ENCODE measurements around the gene KIF19.

KIF19 gene

DNA sequence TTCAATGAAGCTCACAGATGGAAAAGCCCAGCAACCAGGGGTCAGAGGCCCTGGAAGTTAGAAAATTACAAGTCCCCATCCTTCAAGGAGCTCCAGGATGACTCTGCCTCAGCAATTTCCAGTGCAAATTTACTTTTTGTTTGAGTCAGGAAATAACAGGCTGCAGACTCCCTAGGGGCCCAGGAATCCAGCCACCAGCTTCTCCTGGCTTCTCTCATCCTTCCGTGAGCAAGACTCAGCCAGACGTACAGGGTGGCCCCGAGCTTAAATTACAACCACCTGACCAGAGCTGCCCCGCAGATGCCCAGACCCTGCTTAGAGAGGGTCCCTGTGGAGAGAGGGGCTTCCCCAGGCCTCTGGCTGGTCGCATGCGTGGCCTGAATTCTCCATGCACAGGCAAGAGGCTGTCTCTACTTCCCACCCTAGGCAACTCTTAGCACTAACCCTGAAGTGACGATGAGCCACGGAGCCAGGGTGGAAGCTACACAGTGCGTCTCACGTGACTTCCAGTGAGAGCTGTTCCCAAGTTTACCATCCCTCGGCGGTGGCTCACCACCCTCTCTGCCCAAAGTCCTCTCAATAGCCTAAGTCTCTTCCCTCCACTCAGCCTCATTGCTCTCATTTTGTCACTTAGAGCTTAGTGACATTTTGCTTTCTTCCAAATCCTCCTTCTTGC is 68.4 kb downstream of the KIF19 start:
- no peaks in the 10 kb centered on the region for H3K36me3 ChIP-seq (ENCODE audit: low read length)
- H3K79me2 ChIP-seq (ENCODE audit: insufficient read depth, low read length), result no peaks in the 10 kb centered on the region
- no peaks in the 10 kb centered on the region for H3K9me2 ChIP-seq (replicated peaks; ENCODE audit: insufficient read depth, low read length)
- no peaks in the 10 kb centered on the region for H3K27me3 ChIP-seq (ENCODE audit: low read length)
- no peak overlapping the region for H3K4me2 ChIP-seq (ENCODE audit: low read depth, low read length, poor library complexity, severe bottlenecking)
- H2AFZ ChIP-seq (ENCODE audit: low read depth, low read length, severe bottlenecking), result no peak overlapping the region
- H3K9ac ChIP-seq (ENCODE audit: low read length), result no peak overlapping the region
- H4K20me1 ChIP-seq (ENCODE audit: low read depth, low read length), result no peaks in the 10 kb centered on the region
- H3K4me3 ChIP-seq (ENCODE audit: insufficient read depth, low read length, poor library complexity, severe bottlenecking), result no peak overlapping the region
- H3F3A ChIP-seq (ENCODE audit: insufficient read depth), result no peaks in the 10 kb centered on the region
- H3K9me3 ChIP-seq (ENCODE audit: insufficient read depth, low read length), result no peaks in the 10 kb centered on the region
- H3K27ac ChIP-seq (ENCODE audit: low read depth, low read length), result no peak overlapping the region
- TF ChIP-seq EZH2phosphoT487 (conservative IDR thresholded peaks at IDR 0.05; ENCODE audit: low read length) (no peak), CTCF (IDR thresholded peaks at IDR 0.05; ENCODE audit: insufficient read depth, low read length, poor library complexity, severe bottlenecking) (no peak)

GRCh38 chr17:74394977-74395376 is 69.0 kb downstream of the KIF19 start:
- Histone ChIP-seq H3K79me2 (ENCODE audit: insufficient read depth, low read length) (no peaks in the 10 kb centered on the region), H3F3A (ENCODE audit: insufficient read depth) (no peaks in the 10 kb centered on the region), H2AFZ (ENCODE audit: low read depth, low read length, severe bottlenecking) (no peak overlapping the region), H4K20me1 (ENCODE audit: low read depth, low read length) (no peaks in the 10 kb centered on the region), H3K4me2 (ENCODE audit: low read depth, low read length, poor library complexity, severe bottlenecking) (no peak overlapping the region), H3K36me3 (ENCODE audit: low read length) (no peaks in the 10 kb centered on the region), H3K27ac (ENCODE audit: low read depth, low read length) (no peak overlapping the region), H3K9ac (ENCODE audit: low read length) (no peak overlapping the region), H3K4me3 (ENCODE audit: insufficient read depth, low read length, poor library complexity, severe bottlenecking) (no peak overlapping the region), H3K27me3 (ENCODE audit: low read length) (no peaks in the 10 kb centered on the region), H3K9me2 (replicated peaks; ENCODE audit: insufficient read depth, low read length) (no peaks in the 10 kb centered on the region), H3K9me3 (ENCODE audit: insufficient read depth, low read length) (no peaks in the 10 kb centered on the region)
- TF ChIP-seq CTCF (IDR thresholded peaks at IDR 0.05; ENCODE audit: insufficient read depth, low read length, poor library complexity, severe bottlenecking), result no peak
- no peak for TF ChIP-seq EZH2phosphoT487 (conservative IDR thresholded peaks at IDR 0.05; ENCODE audit: low read length)

DNA sequence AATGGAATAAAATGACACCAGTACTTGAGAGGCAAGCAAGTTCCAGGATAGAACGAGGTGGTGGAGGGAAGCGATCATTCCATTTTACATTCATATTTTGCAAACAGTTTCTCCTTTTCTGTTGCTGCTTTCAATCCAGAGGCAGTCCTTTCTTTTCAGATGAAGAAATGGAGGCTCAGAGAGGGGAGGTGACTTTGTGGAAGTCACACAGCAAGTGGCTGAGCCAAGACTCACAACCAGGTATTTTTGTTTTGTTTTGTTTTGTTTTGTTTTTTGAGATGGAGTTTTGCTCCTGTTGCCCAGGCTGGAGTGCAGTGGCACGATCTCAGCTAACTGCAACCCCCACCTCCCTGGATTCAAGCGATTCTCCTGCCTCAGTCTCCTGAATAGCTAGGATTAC is 70.5 kb downstream of the KIF19 start:
- no peak overlapping the region for H2AFZ ChIP-seq (ENCODE audit: low read depth, low read length, severe bottlenecking)
- no peak overlapping the region for H3K27ac ChIP-seq (ENCODE audit: low read depth, low read length)
- H3K79me2 ChIP-seq (ENCODE audit: insufficient read depth, low read length), result no peaks in the 10 kb centered on the region
- H3K4me2 ChIP-seq (ENCODE audit: low read depth, low read length, poor library complexity, severe bottlenecking), result no peak overlapping the region
- H3K27me3 ChIP-seq (ENCODE audit: low read length), result no peaks in the 10 kb centered on the region
- H3K36me3 ChIP-seq (ENCODE audit: low read length), result no peaks in the 10 kb centered on the region
- H4K20me1 ChIP-seq (ENCODE audit: low read depth, low read length), result no peaks in the 10 kb centered on the region
- TF ChIP-seq CTCF (IDR thresholded peaks at IDR 0.05; ENCODE audit: insufficient read depth, low read length, poor library complexity, severe bottlenecking) (no peak), EZH2phosphoT487 (conservative IDR thresholded peaks at IDR 0.05; ENCODE audit: low read length) (no peak)
- no peak overlapping the region for H3K4me3 ChIP-seq (ENCODE audit: insufficient read depth, low read length, poor library complexity, severe bottlenecking)
- H3K9me2 ChIP-seq (replicated peaks; ENCODE audit: insufficient read depth, low read length), result no peaks in the 10 kb centered on the region
- no peaks in the 10 kb centered on the region for H3K9me3 ChIP-seq (ENCODE audit: insufficient read depth, low read length)
- H3K9ac ChIP-seq (ENCODE audit: low read length), result no peak overlapping the region
- no peaks in the 10 kb centered on the region for H3F3A ChIP-seq (ENCODE audit: insufficient read depth)
